Measurements from ENCODE around the gene GABRR3.
A peak's percentile ranks its signal among the peaks of the same experiment; 100 is the strongest.

Gene GABRR3

DNA sequence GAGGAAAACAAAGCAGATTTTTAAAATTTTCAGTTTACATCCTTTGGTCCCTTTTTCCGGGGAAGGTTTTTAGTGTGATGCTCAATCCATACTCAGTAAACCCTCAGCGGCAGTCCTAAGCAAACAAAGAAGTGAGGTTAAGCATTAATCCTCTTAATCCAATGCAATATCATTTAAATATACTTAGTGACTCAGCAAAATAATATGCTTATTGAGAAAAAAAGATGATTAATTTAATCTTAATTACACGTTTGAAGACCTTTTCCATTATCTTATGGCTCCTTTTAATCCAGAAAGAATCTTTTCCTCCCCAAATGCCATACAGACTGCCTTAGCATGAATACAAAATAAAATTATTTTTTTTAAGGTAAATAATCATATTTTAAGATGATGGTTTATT, at the start of gene GABRR3:
TSS of gene GABRR3 (minus strand) at position 108 of the 400 bp plus-strand sequence. CDS start 328 bp downstream, outside the sequence.
- DNase-seq = no peak

DNA sequence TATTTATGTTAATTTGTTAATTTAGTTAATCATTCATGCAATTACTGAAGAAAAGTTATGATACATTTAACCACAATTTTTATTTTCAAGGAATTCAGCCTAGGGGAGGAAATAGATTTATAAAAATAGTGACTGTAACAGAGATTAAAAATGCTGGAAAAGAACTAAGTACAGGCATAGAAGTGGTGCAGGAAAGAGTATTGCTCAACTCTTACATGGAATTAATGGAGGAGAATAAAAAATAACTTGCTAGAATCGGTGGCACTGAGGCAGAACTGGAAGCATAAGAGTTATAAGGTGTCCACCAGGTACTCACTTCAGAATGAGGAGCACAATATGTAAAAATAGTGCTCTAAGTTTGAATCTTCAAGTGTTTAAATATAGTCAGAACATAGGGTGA, 38.4 kb upstream of the GABRR3 start:
- DNase-seq = no peak

DNA sequence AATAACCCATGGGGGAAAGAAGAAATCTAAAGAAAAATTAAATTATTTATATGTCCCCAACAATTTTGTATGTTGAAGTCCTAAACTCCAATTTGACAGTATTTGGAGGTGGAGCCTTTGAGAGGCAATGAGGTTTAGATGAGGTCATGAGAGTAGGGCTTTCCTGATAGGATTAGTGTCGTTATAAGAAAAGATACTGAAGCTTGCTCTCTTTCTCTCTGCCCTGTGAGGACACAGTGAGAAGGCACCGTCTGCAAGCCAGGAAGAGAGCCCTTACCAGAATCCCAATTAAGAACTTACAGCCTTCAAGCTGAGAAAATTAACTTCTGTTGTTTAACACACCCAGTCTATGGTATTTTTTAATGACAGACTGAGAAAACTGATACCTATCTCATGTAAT, 35.7 kb upstream of the GABRR3 start:
- no peak for DNase-seq

- DNase-seq = no peak
These were observed 33.7 kb upstream of the GABRR3 start for GRCh38 chr3:98068824-98069223.

DNA sequence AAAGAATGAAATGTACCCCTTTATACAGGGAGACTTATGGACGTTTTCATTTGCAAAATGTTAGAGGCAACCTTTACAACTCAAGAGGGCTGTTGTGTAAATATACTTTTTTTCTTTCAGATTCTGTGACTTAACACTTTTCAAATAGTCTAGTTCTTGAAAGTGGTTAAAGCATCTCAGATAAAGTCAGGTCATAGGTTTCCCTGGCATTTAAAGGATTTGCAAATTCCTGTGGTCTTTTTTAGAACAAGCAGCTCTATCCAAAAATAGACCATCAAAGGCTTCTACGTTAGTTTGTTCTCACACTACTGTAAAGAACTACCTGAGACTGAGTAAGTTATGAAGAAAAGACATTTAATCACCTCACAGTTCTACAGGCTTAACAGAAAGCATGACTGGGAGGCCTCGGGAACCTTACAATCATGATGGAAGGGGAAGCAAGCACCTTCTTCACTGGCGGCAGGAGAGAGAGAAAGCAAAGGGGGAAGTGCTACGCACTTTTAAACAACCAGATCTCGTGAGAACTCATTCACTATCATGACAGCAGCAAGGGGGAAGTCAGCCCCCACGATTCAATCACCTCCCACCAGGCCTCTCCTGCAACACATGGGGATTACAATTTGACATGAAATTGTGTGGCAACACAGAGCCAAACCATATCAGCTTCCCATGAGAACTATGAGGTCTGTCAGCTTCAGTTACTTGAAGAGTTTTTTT, 23.3 kb upstream of the GABRR3 start:
- no peak for DNase-seq

- DNase-seq = no peak
These were observed 22.5 kb upstream of the GABRR3 start for GRCh38 chr3:98057631-98058030.

DNA sequence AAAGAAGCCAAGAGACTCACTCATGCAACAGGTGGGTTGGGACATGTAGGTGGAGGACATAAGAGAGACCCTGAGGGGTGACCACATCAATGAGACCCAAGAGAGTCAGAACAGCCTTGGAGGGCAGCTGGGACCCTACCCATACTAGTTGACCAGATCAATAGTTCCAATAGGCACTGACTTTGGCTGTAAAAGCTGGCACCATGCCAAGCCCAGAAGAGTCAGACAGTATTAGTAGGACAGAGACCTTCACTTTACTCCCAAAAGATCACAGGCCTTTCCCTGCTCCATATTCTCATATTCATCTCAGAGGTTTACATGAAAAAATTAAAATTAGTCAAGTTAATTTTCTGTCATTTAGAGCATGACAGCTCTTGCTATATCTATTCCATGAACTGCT, 20.9 kb upstream of the GABRR3 start:
- no peak for DNase-seq

DNA sequence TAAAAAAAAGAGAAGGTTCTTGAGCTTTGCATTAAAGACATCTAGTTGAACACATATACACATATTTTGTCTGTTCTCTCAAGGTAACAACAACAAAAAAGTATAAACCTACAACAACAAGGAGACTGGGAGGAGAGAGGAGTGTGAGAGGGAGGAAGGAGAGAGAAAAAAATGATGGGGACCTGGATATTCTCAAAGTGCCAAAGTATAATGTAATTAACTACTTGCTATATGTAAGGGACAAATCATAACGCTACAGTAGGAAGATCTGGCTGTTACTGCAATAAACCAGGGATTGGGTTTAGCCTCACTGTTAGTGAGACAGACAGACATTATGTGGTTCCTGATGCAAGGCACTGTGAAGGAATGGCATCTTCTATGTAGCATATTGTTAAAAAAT, 14.2 kb upstream of the GABRR3 start:
- no peak for DNase-seq

GRCh38 chr3:98048586-98048985, 13.5 kb upstream of the GABRR3 start:
- DNase-seq = no peak

- no peak for DNase-seq
These were observed 6.2 kb upstream of the GABRR3 start for GRCh38 chr3:98041350-98041749.

DNA sequence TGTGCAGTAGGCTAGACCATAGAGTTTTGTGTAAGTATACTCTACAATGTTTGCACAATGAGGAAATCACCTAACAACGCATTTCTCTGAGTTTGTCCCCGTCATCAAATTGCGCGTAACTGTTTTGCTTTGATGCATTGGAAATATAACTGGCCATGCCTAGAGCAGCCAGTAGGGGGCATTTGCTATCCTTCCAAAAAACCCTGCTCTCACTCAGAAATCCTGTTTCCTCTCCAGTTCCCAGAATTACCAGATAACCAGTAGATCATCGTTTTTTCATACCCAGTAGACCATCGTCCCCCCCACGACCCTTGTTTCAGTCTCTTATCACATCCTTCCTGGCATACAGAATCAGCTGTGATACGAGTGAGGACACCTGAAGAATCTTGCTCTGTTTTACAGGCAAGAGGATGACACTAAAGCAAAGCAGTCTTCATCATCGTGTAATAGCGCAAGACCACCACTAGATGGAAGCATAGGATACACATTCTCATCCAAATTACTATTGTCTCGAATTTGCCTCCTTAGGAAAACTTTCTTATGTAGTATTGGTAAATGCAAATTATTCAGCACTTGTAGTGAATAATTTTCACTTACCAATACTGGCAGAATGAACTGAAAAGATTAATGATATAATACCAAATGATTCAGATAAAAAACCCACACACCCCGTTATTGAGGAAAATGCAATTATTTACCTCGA, 4.4 kb upstream of the GABRR3 start:
- peak; percentile 79 for DNase-seq

- no peak for DNase-seq
These were observed 3.8 kb upstream of the GABRR3 start for GRCh38 chr3:98038876-98039275.

DNA sequence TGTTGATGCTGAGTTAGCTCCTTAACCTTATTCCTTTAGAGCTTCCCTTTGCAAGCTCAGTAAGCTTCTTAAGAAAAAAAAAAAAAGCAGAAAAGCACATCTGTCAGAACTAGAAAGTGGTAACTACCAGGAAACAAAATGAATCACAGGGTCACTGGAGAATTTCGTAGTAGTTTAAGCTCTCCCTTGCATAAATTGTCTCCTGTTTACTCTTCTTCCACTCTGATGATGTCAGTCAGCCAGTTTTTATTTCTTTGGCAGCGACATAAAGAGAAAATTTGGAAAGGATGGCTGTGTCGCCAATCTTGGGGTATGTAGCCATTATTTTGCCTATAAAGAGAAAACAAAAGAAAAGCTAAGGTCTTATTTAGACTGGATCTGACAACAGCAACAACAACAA, 3.2 kb upstream of the GABRR3 start:
- DNase-seq = no peak

DNA sequence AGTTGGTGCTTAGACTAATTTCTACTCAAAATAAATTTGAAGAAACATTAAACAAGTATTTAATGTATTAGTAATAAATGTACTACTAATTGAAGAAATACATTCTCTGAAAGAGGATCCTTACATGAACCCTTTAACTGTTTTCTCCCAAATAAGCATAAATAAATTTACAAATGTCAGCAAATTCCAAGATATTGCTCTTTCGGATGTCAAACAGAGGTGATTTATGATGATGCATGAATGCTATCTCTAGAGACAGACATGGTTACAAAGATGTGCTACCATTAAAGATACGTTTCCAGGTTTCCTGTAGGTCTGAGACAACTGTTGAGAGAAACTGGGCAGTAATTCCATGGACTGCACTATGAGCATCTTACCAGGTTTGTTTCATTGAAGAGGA, 629 bp downstream of the GABRR3 start:
- no peak for DNase-seq

DNA sequence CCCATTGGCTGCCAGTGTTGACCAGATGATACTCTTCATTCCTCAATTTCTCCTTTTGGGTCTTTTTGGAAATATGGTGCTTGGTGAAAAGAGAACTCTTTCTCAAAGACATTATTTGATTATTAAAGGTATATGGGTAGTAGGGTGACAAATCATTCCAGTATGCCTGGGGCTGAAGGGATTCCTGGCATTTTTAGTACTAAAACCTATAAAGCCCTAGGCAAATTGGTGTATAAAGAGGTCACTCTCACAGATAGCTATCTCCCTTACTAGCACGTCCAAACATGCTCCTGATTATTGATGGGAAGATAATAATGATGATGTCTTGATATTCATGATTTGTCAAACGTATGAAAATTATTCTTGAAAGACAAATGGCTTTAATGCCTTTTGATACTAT, 1.1 kb downstream of the GABRR3 start:
- DNase-seq = no peak

- DNase-seq = no peak
These were observed 2.2 kb downstream of the GABRR3 start for GRCh38 chr3:98032904-98033303.

DNA sequence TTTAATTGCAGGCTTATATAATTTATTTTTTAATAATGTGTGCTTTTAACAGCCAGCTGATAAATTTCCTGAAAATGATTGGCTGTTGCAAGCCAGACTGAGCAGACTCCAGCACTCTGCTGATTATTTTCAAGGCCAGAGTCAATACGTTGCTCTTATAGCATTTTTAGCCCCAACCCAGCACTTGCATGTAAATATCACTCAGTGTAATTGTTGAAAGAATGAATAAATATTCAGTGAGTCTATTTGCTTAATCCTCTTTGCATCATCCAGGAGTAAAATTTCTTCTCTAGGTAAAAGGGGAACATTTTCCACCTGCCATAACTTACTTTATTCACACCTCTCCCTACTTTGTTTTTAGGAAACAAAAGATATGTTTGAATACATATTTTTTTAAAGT, 2.9 kb downstream of the GABRR3 start:
- DNase-seq = no peak

- no peak for DNase-seq
These were observed 6.0 kb downstream of the GABRR3 start for GRCh38 chr3:98029083-98029482.

GRCh38 chr3:98027085-98027446, 8.0 kb downstream of the GABRR3 start:
- no peak for DNase-seq

- DNase-seq = no peak
These were observed 8.6 kb downstream of the GABRR3 start for GRCh38 chr3:98026425-98027084.

- no peak for DNase-seq
These were observed 9.6 kb downstream of the GABRR3 start for GRCh38 chr3:98025392-98025945.

GRCh38 chr3:98022978-98023820, 11.9 kb downstream of the GABRR3 start:
- DNase-seq = peak; percentile 67
